Smooth muscle cell of the coronary artery (primary cell): ENCODE results near the gene GLRX3. TPM values are rescaled to one million over a fixed set of nuclear protein-coding genes. Genes with fewer than 3 reads are reported as not detected.

Experiments used
- total RNA-seq: library from RNA; depleted of rRNA; stranded (reverse); fragments of >200 nt; gene quantifications from 2 replicates; pipeline ENCODE4 v1.2.3, GENCODE V29; 2014; ENCODE audit warnings: low replicate concordance

The GLRX3 gene
- total RNA-seq, result 29.5 and 73.1 TPM in 2 replicates

DNA sequence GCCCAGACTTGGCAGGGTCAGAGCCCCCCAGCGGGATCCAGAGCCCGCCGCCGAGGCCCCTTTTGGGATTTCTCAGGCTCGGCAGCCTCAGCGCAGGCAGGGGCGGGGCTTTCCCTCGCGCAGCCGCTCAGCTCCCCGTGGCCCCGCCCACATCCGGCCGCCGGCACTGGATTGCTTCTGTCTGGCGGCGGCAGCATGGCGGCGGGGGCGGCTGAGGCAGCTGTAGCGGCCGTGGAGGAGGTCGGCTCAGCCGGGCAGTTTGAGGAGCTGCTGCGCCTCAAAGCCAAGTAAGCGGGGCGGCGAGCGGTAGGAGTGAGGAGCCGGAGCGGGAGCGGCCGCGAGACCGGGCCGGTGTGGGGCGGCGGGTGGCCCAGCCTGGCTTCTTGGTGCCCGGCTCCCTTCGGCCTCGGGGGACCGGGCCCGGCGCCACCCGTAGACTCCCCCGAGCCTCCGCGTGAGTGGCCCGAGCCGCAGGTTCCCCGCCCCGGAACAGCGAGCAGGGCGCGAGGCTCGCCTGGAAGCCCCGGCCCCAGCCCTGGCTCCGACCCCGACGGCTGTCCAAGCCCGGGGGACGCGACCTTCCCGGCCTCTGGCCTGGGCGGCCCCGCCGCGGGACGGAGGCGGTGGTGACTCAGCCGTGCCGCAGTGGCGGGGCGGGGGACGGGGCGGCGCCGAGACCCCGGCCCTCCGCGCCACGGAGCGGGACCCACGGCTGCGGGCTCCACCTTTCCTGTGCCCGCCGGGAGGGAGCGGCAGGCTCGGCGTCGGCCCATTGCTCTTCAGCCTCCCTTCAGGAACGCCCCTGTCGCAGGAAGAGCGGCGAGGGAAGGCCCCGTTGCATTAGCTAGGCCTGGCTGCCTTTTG lies at the start of gene GLRX3:
Gene GLRX3, plus strand, starts transcription at position 166 of the 864 bp plus-strand sequence. Its CDS starts 30 bp downstream, at position 196.

DNA sequence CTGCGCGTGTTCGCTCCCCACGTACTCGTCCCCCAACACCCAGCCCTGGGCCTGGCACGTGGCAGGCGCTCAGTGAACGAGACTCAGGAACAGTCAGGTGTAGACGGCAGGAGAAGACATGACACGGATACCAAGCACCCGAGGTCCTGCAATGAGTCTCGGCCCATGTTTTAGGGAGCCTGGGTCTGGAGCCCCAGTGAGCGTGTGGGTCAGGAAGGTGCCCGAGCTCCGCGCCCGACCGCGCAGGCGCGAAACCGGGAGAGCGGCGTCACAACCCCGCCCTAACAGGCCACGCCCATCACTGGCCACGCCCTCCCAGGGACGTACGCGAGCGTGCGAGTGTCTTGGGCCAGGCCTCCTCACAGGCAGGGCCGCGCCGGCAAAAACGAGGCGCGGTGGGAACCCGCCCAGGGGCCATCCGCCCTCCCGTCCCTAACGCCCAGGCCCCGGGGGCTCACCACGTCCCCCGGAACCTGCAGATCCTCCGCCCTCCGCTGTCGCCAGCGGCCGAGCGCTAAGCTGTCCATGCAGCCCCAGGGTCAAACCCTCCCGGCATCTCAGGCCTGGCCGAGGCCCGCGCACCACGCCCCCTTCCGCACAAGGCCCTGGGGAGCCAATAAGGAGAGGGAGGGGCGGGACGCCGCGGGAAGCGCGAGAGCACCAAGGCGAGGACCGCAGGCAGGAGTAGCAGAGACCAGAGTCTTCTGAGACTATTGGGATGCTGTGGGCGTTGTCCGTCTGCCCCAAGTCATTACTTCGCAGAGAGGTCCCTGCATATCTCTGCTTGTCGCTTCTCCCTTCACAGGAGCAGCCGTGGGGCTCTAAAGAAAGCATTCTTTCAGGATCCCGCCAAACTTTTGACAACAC lies 25.7 kb upstream of the GLRX3 start, which contains the start of gene C10orf143:
Gene C10orf143, minus strand, starts transcription at position 585 of the 867 bp plus-strand sequence. Its CDS starts 58 bp downstream, at position 527.

Other genes with a start within 250 kb of the GLRX3 start
- gene EBF3, start 172.1 kb upstream of the GLRX3 start, total RNA-seq, result 3.9 and 8.8 TPM in 2 replicates
- gene C10orf143, start 25.6 kb upstream of the GLRX3 start, total RNA-seq, result 0.68 and 0.82 TPM in 2 replicates